GM12878 (cell line): ENCODE data around the gene PIP5KL1. TPM values are rescaled to one million over a fixed set of nuclear protein-coding genes. Genes with fewer than 3 reads are reported as not detected.

Source experiments
- ATAC-seq: fragments of 200-7000 bp; cut with Tn5 transposase; 3 replicates; pipeline ENCODE4 v1.9.1; 2020; ENCODE audit warnings: mild to moderate bottlenecking, moderate library complexity
- BruUV-seq: library from RNA; stranded (reverse); fragments of 400-500 nt; replicated peaks from 2 replicates; lab custom pipeline; 2021; lab: Mats Ljungman, UMichigan
- CTCF ChIA-PET: fragments of 300-600 bp; sonication (Branson Sonifier 250); formaldehyde crosslinking; extraction: SDS; loops from one replicate; lab custom pipeline; 2021; ENCODE audit warnings: inconsistent platforms; lab: Yijun Ruan, JAX
- POLR2A ChIA-PET: fragments of 350-600 bp; formaldehyde crosslinking; extraction: SDS; loops from one replicate; lab custom pipeline; 2021; ENCODE audit warnings: inconsistent platforms; lab: Charles Lee
- RAD21 ChIA-PET: fragments of 300-600 bp; sonication (Branson Sonifier 250); formaldehyde crosslinking; loops from one replicate; lab custom pipeline; 2023; ENCODE audit warnings: antibody characterized with exemption; ENCODE audit not compliant: unreplicated experiment; lab: Charles Lee
- SMC1A ChIA-PET: fragments of 300-600 bp; sonication (Branson Sonifier 250); formaldehyde crosslinking; loops from one replicate; lab custom pipeline; 2023; ENCODE audit not compliant: unreplicated experiment, uncharacterized antibody; lab: Charles Lee
- DNase-seq: peaks from one replicate; pipeline ENCODE4 v3.0.0-alpha.2; 2011; ENCODE audit warnings: low read depth, low spot score
- FAIRE-seq: peaks from 3 replicates; lab custom pipeline; 2011; peaks lifted over from hg19 to GRCh38; lab: Jason Lieb, UNC
- H2AFZ ChIP-seq: 2 replicates; pipeline ENCODE4 v1.6.0; 2011; ENCODE audit warnings: low read depth, low read length, control low read depth; ENCODE audit not compliant: control insufficient read depth
- H3K27ac ChIP-seq: 2 replicates; pipeline ENCODE4 v1.5.1; 2011; ENCODE audit warnings: control low read depth; ENCODE audit not compliant: control insufficient read depth, insufficient read depth
- H3K27me3 ChIP-seq, 2 experiments: replicated peaks in 1 of 2; 2 replicates each; pipeline versions ENCODE4 v1.6.0 to v1.6.1; 2011; ENCODE audit warnings: low read length in 1 of 2; ENCODE audit not compliant: control insufficient read depth in 2 of 2, insufficient read depth in 2 of 2
- H3K36me3 ChIP-seq, 2 experiments: 2 replicates each; pipeline ENCODE4 v1.5.1; 2011; ENCODE audit warnings: low read length in 1 of 2; ENCODE audit not compliant: control insufficient read depth in 2 of 2, insufficient read depth in 2 of 2
- H3K4me1 ChIP-seq: 2 replicates; pipeline ENCODE4 v1.6.1; 2011; ENCODE audit warnings: mild to moderate bottlenecking, low read length, moderate library complexity, mixed read lengths; ENCODE audit not compliant: control insufficient read depth, insufficient read depth
- H3K4me2 ChIP-seq: 2 replicates; pipeline ENCODE4 v1.6.0; 2011; ENCODE audit warnings: control low read depth; ENCODE audit not compliant: control insufficient read depth, insufficient read depth
- H3K4me3 ChIP-seq: fragments of 200-600 bp; sonication (generic); 2 replicates; pipeline ENCODE4 v1.5.1; 2016
- H3K79me2 ChIP-seq: 2 replicates; pipeline ENCODE4 v1.6.0; 2011; ENCODE audit warnings: low read length; ENCODE audit not compliant: control insufficient read depth, insufficient read depth
- H3K9ac ChIP-seq: 2 replicates; pipeline ENCODE4 v1.8.0; 2011; ENCODE audit warnings: low read length, control low read depth, mixed read lengths; ENCODE audit not compliant: control insufficient read depth, insufficient read depth
- H3K9me3 ChIP-seq: replicated peaks from 3 replicates; pipeline ENCODE4 v1.5.1; 2011; ENCODE audit warnings: mild to moderate bottlenecking, low read length; ENCODE audit not compliant: control insufficient read depth, insufficient read depth
- H4K20me1 ChIP-seq: 2 replicates; pipeline ENCODE4 v1.6.0; 2011; ENCODE audit not compliant: control insufficient read depth, insufficient read depth
- ATF3 ChIP-seq: IDR thresholded peaks from 2 replicates; pipeline ENCODE4 v1.6.1; 2011; ENCODE audit warnings: low read depth, mild to moderate bottlenecking, low read length, moderate library complexity, borderline replicate concordance; ENCODE audit errors: extremely low read depth
- BACH1 ChIP-seq: fragments of 450-650 bp; IDR thresholded peaks from 2 replicates; pipeline ENCODE4 v1.6.1; 2017; ENCODE audit warnings: mild to moderate bottlenecking, borderline replicate concordance
- CBX5 ChIP-seq: sonication (generic); IDR thresholded peaks from 2 replicates; pipeline ENCODE4 v1.6.1; 2016; ENCODE audit warnings: low read depth, moderate library complexity, mild to moderate bottlenecking, inconsistent platforms
- E4F1 ChIP-seq: fragments of 450-650 bp; IDR thresholded peaks from 2 replicates; pipeline ENCODE4 v1.6.1; 2018; ENCODE audit warnings: borderline replicate concordance, mild to moderate bottlenecking; ENCODE audit not compliant: partially characterized antibody
- EGR1 ChIP-seq, 2 experiments: IDR thresholded peaks; 1 replicate in 1 of 2; 2 replicates in 1 of 2; pipeline ENCODE4 v1.6.1; 2011 to 2012; ENCODE audit warnings: low read depth in 2 of 2, low read length in 2 of 2, borderline replicate concordance in 1 of 2, mild to moderate bottlenecking in 1 of 2, moderate library complexity in 1 of 2
- HSF1 ChIP-seq: fragments of 150-350 bp; IDR thresholded peaks from 2 replicates; pipeline ENCODE4 v1.6.1; 2014; ENCODE audit warnings: mild to moderate bottlenecking, low read depth, low read length
- MEF2B ChIP-seq: fragments of 450-650 bp; IDR thresholded peaks from 2 replicates; pipeline ENCODE4 v1.6.1; 2018; ENCODE audit warnings: mild to moderate bottlenecking, moderate library complexity; ENCODE audit not compliant: partially characterized antibody, poor library complexity, severe bottlenecking
- NFXL1 ChIP-seq: fragments of 450-650 bp; IDR thresholded peaks from 2 replicates; pipeline ENCODE4 v1.6.1; 2017; ENCODE audit warnings: antibody characterized with exemption, mild to moderate bottlenecking, borderline replicate concordance
- NKRF ChIP-seq: fragments of 450-650 bp; conservative IDR thresholded peaks from 2 replicates; pipeline ENCODE4 v1.6.1; 2017; ENCODE audit warnings: mild to moderate bottlenecking, moderate library complexity
- RB1 ChIP-seq: fragments of 450-650 bp; formaldehyde crosslinking; IDR thresholded peaks from 2 replicates; pipeline ENCODE4 v1.6.1; 2017; ENCODE audit warnings: mild to moderate bottlenecking, borderline replicate concordance
- SIX5 ChIP-seq: IDR thresholded peaks from 2 replicates; pipeline ENCODE4 v1.6.1; 2011; ENCODE audit warnings: mild to moderate bottlenecking, low read depth, low read length, moderate library complexity; ENCODE audit not compliant: severe bottlenecking
- SMAD5 ChIP-seq: IDR thresholded peaks from 2 replicates; pipeline ENCODE4 v1.6.1; 2016; ENCODE audit warnings: antibody characterized with exemption, low read depth
- SUZ12 ChIP-seq: fragments of 200-600 bp; sonication (generic); IDR thresholded peaks from one replicate; pipeline ENCODE4 v1.6.1; 2018; ENCODE audit warnings: antibody characterized with exemption, mild to moderate bottlenecking; ENCODE audit not compliant: unreplicated experiment
- WRNIP1 ChIP-seq: IDR thresholded peaks from 2 replicates; pipeline ENCODE4 v1.6.1; 2011; ENCODE audit warnings: low read depth, low read length, improper control_type of control experiment, borderline replicate concordance
- WGBS: methylation state at CpG from one replicate; pipeline ENCODE4 v1.1.6; 2016; ENCODE audit warnings: low lambda C conversion rate; ENCODE audit not compliant: insufficient replicate concordance, insufficient coverage; ENCODE audit errors: missing lambda C conversion rate; 5-methylcytosine and 5-hydroxymethylcytosine counted together
- in situ Hi-C: fragments of 300-500 bp; cut with MboI; formaldehyde crosslinking; loops from 9 replicates; pipeline ENCODE4 v1.14.3; 2018; ENCODE audit warnings: mixed read lengths
- intact Hi-C: fragments of 100-400 bp; cut with micrococcal nuclease; formaldehyde crosslinking; loops from one replicate; pipeline ENCODE4 v1.14.2; 2022; ENCODE audit not compliant: unreplicated experiment
- polyA plus RNA-seq, 11 experiments: library from polyadenylated mRNA; depleted of rRNA in 4 of 11; unstranded in 6 of 11; stranded (reverse) in 5 of 11; fragments of >200 nt; fragmentation: Nextera tagmentation in 4 of 11; fragmentation: Illumina TruSeq in 1 of 11; extraction: Ambion mirVana in 4 of 11; extraction: Trizol in 1 of 11; gene quantifications; 1 replicate in 1 of 11; 2 replicates in 10 of 11; pipeline versions ENCODE4 v1.2.1 to v1.2.3, GENCODE V29; 2011 to 2016; ENCODE audit warnings: inconsistent platforms in 2 of 11, missing spikeins in 2 of 11, low read depth in 1 of 11
- total RNA-seq, 4 experiments: library from RNA; depleted of rRNA in 3 of 4; stranded (reverse); fragments of >200 nt in 3 of 4; fragmentation: Illumina TruSeq in 1 of 4; extraction: Trizol in 1 of 4; gene quantifications; 2 replicates each; pipeline versions ENCODE4 v1.2.1 to v1.2.3, GENCODE V29; 2013 to 2021

The PIP5KL1 gene
- total and polyA plus RNA-seq, 10 of the 15 experiments (the other 5 are each of a cell fraction or from before 2014, with no cell fraction given), result 0.04 to 0.67 (median 0.43) TPM; not detected in 2

- no peak overlapping the region for H3K4me3 ChIP-seq
- no peaks in the 10 kb centered on the region for H3K9me3 ChIP-seq
- 0 out of 2 replicates have a peak, but pooled peaks cover 2% of the 10 kb centered on the region for H4K20me1 ChIP-seq
- RAD21 ChIA-PET, result interaction anchor here (1.1 kb wide), 1 partner anchor 75 kb away, joined by 3 read pairs; no protein-coding TSS in a partner anchor
- POLR2A ChIA-PET, result no interaction called here
- H3K9ac ChIP-seq, result no peak overlapping the region
- intact Hi-C loops, result no loop called here
- FAIRE-seq, result no peak
- 98% methylated on average over 2 of the region's 2 CpGs for WGBS
- SMC1A ChIA-PET, result interaction anchor here (6.7 kb wide), 1 partner anchor 72 kb away, joined by 96 read pairs; no protein-coding TSS in a partner anchor
- no peak for DNase-seq
- no peaks in the 10 kb centered on the region; a peak in 2 of 4 replicates for H3K36me3 ChIP-seq
- no TSS peak for BruUV-seq
- in situ Hi-C loops, result loop anchor here (10.0 kb wide), 1 partner anchor 75 kb away; no protein-coding TSS in a partner anchor
- H3K27me3 ChIP-seq, result no peaks in the 10 kb centered on the region
- no peak for ATAC-seq
- H3K4me1 ChIP-seq, result peaks cover 18% of the 10 kb centered on the region
- H3K27ac ChIP-seq, result no peak overlapping the region
- no peak overlapping the region for H2AFZ ChIP-seq
- CTCF ChIA-PET, result interaction anchor here (1.1 to 13.8 kb wide), 2 partner anchors 16 to 72 kb away, joined by 3 to 332 read pairs; no protein-coding TSS in a partner anchor
- peaks cover 3% of the 10 kb centered on the region for H3K79me2 ChIP-seq
- no peak overlapping the region for H3K4me2 ChIP-seq
- TF ChIP-seq RB1 (no peak), WRNIP1 (no peak), NKRF (no peak), SMAD5 (no peak), HSF1 (no peak), CBX5 (no peak), MEF2B (no peak), BACH1 (no peak), E4F1 (no peak), ATF3 (no peak), EGR1 (IDR thresholded peaks at IDR 0.05; ENCODE audit: borderline replicate concordance in 1 of 2, low read depth in 2 of 2, low read length in 2 of 2) (no peak), NFXL1 (no peak), SUZ12 (no peak), SIX5 (no peak)
Observed at GRCh38 chr9:127959841-127960409, 29.3 kb upstream of the PIP5KL1 start.
